ENCODE data around the gene GADD45G. TPM values are rescaled to one million over a fixed set of nuclear protein-coding genes. Genes with fewer than 3 reads are reported as not detected.

GADD45G gene
- total RNA-seq, 2 donors from 2014 or later: 5.7 to 11.7 TPM

- no peaks in the 10 kb centered on the region for H3K36me3 Mint-ChIP-seq (ENCODE audit: low read depth)
- no peaks in the 10 kb centered on the region for H3K27me3 Mint-ChIP-seq
- no peaks in the 10 kb centered on the region for H3K4me1 Mint-ChIP-seq
- H3K27ac Mint-ChIP-seq: no peak overlapping the region
- ATAC-seq (replicated peaks): no peak
- peaks cover 1% of the 10 kb centered on the region for H3K9me3 Mint-ChIP-seq
- no peak overlapping the region for H3K4me3 Mint-ChIP-seq
Observed at GRCh38 chr9:89640361-89640760, 35.5 kb downstream of the GADD45G start.

GRCh38 chr9:89640801-89641200, 36.0 kb downstream of the GADD45G start:
- Mint-ChIP-seq H3K36me3 (ENCODE audit: low read depth) (no peaks in the 10 kb centered on the region), H3K27ac (no peak overlapping the region), H3K4me1 (no peaks in the 10 kb centered on the region), H3K27me3 (no peaks in the 10 kb centered on the region), H3K9me3 (peaks cover 3% of the 10 kb centered on the region), H3K4me3 (no peak overlapping the region)
- no peak for ATAC-seq (replicated peaks)

GRCh38 chr9:89641980-89642379, 37.2 kb downstream of the GADD45G start:
- no peak for ATAC-seq (replicated peaks)
- Mint-ChIP-seq H3K27me3 (no peaks in the 10 kb centered on the region), H3K4me1 (no peaks in the 10 kb centered on the region), H3K27ac (no peak overlapping the region), H3K36me3 (ENCODE audit: low read depth) (no peaks in the 10 kb centered on the region), H3K4me3 (no peak overlapping the region), H3K9me3 (peaks cover 3% of the 10 kb centered on the region)

GRCh38 chr9:89642789-89643188, 38.0 kb downstream of the GADD45G start:
- no peaks in the 10 kb centered on the region for H3K27me3 Mint-ChIP-seq
- peak; percentile 72 for ATAC-seq (replicated peaks)
- H3K36me3 Mint-ChIP-seq (ENCODE audit: low read depth): no peaks in the 10 kb centered on the region

GRCh38 chr9:89646189-89646939, 41.6 kb downstream of the GADD45G start:
- Mint-ChIP-seq H3K27ac (no peak overlapping the region), H3K4me3 (no peak overlapping the region), H3K4me1 (no peaks in the 10 kb centered on the region), H3K9me3 (peaks cover 3% of the 10 kb centered on the region), H3K27me3 (no peaks in the 10 kb centered on the region), H3K36me3 (ENCODE audit: low read depth) (no peaks in the 10 kb centered on the region)
- ATAC-seq (replicated peaks): no peak

More at GRCh38 chr9:89642789-89643188, 38.0 kb downstream of the GADD45G start:
- no peak overlapping the region for H3K27ac Mint-ChIP-seq
- no peak overlapping the region for H3K4me3 Mint-ChIP-seq
- peaks cover 3% of the 10 kb centered on the region for H3K9me3 Mint-ChIP-seq
- H3K4me1 Mint-ChIP-seq: no peaks in the 10 kb centered on the region

- no peak for ATAC-seq (replicated peaks)
- Mint-ChIP-seq H3K27me3 (no peaks in the 10 kb centered on the region), H3K36me3 (ENCODE audit: low read depth) (no peaks in the 10 kb centered on the region), H3K4me1 (no peaks in the 10 kb centered on the region), H3K4me3 (no peak overlapping the region), H3K27ac (no peak overlapping the region), H3K9me3 (peaks cover 3% of the 10 kb centered on the region)
Observed at GRCh38 chr9:89647366-89648128, 42.7 kb downstream of the GADD45G start.

- Mint-ChIP-seq H3K4me1 (no peaks in the 10 kb centered on the region), H3K27ac (no peak overlapping the region), H3K36me3 (ENCODE audit: low read depth) (no peaks in the 10 kb centered on the region), H3K4me3 (no peak overlapping the region), H3K9me3 (peaks cover 3% of the 10 kb centered on the region), H3K27me3 (no peaks in the 10 kb centered on the region)
- ATAC-seq (replicated peaks): no peak
Observed at GRCh38 chr9:89648247-89649000, 43.6 kb downstream of the GADD45G start.

GRCh38 chr9:89649039-89649691, 44.4 kb downstream of the GADD45G start:
- Mint-ChIP-seq H3K9me3 (peaks cover 3% of the 10 kb centered on the region), H3K36me3 (ENCODE audit: low read depth) (no peaks in the 10 kb centered on the region), H3K27me3 (no peaks in the 10 kb centered on the region), H3K4me1 (no peaks in the 10 kb centered on the region), H3K4me3 (no peak overlapping the region), H3K27ac (no peak overlapping the region)
- ATAC-seq (replicated peaks): peak; percentile 37

- no peaks in the 10 kb centered on the region for H3K36me3 Mint-ChIP-seq (ENCODE audit: low read depth)
- peaks cover 4% of the 10 kb centered on the region for H3K27me3 Mint-ChIP-seq
- ATAC-seq (replicated peaks): no peak
- no peak overlapping the region for H3K4me3 Mint-ChIP-seq
- no peak overlapping the region for H3K27ac Mint-ChIP-seq
- H3K4me1 Mint-ChIP-seq: peaks cover 20% of the 10 kb centered on the region
- no peaks in the 10 kb centered on the region for H3K9me3 Mint-ChIP-seq
Observed at GRCh38 chr9:89654025-89654662, 49.3 kb downstream of the GADD45G start.

- Mint-ChIP-seq H3K36me3 (ENCODE audit: low read depth) (no peaks in the 10 kb centered on the region), H3K27me3 (peaks cover 4% of the 10 kb centered on the region), H3K4me3 (no peak overlapping the region), H3K27ac (no peak overlapping the region), H3K4me1 (peaks cover 20% of the 10 kb centered on the region), H3K9me3 (no peaks in the 10 kb centered on the region)
- ATAC-seq (replicated peaks): no peak
Observed at GRCh38 chr9:89655056-89655989, 50.5 kb downstream of the GADD45G start.

All from activated T-helper 17 cell treated with anti-CD3 and anti-CD28 coated beads, Interleukin-2, amount 50 U/mL, for 72 hours (primary cell).